GM12864 (cell line): ENCODE results near the gene WDCP.

Experiments
- DNase-seq: peaks from one replicate; pipeline ENCODE4 v3.0.0-alpha.2; 2011; ENCODE audit warnings: low read depth
- H3K4me3 ChIP-seq: 2 replicates; pipeline ENCODE4 v1.5.1; 2011; ENCODE audit warnings: mild to moderate bottlenecking, low read depth, low read length, control low read depth
- TF ChIP-seq, protein P1 (sequence below): IDR thresholded peaks from 2 replicates; pipeline ENCODE4 v1.5.1; 2011; ENCODE audit warnings: low read depth, mild to moderate bottlenecking, moderate library complexity, low read length, control low read depth, inconsistent platforms; ENCODE audit errors: missing control alignments

Gene WDCP

GRCh38 chr2:24076849-24077534 is 29.8 kb upstream of the WDCP start:
- DNase-seq, result no peak
- TF ChIP-seq, protein P1, sequence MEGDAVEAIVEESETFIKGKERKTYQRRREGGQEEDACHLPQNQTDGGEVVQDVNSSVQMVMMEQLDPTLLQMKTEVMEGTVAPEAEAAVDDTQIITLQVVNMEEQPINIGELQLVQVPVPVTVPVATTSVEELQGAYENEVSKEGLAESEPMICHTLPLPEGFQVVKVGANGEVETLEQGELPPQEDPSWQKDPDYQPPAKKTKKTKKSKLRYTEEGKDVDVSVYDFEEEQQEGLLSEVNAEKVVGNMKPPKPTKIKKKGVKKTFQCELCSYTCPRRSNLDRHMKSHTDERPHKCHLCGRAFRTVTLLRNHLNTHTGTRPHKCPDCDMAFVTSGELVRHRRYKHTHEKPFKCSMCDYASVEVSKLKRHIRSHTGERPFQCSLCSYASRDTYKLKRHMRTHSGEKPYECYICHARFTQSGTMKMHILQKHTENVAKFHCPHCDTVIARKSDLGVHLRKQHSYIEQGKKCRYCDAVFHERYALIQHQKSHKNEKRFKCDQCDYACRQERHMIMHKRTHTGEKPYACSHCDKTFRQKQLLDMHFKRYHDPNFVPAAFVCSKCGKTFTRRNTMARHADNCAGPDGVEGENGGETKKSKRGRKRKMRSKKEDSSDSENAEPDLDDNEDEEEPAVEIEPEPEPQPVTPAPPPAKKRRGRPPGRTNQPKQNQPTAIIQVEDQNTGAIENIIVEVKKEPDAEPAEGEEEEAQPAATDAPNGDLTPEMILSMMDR, result no peak
- peak overlapping the region; percentile 81 for H3K4me3 ChIP-seq

- TF ChIP-seq, protein P1, result no peak
- peak; percentile 99 for DNase-seq
- peak within 1 kb of the TSS; percentile 81 for H3K4me3 ChIP-seq
These were observed 29.0 kb upstream of the WDCP start, which contains the start of gene SF3B6 for GRCh38 chr2:24075915-24076848. Gene SF3B6, minus strand, starts transcription at chr2:24076326. Its CDS starts 97 bp downstream, at chr2:24076229.

- TF ChIP-seq, protein P1, result no peak
- no peak for DNase-seq
- peak overlapping the region; percentile 81 for H3K4me3 ChIP-seq
These were observed 28.1 kb upstream of the WDCP start for GRCh38 chr2:24075259-24075658.

DNA sequence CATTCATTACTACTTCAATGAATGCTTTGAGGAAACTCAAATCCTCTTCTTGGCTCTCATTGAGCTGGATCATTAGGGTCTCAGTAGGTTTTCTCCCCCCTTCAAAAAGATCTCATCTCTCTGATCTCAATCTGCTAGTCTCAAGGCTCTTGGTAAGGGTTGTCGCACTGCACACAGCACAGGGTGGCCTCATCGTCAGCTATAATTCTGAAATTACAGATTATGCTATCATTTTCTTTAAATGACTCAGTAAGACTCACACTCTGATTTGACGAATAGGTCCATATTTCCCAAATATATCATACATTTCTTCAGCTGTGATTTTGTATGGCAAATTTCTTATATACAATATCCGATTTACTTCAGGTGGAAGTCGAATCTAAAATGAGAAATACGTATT is 26.6 kb upstream of the WDCP start:
- H3K4me3 ChIP-seq, result no peak overlapping the region
- no peak for DNase-seq
- TF ChIP-seq, protein P1, result no peak

DNA sequence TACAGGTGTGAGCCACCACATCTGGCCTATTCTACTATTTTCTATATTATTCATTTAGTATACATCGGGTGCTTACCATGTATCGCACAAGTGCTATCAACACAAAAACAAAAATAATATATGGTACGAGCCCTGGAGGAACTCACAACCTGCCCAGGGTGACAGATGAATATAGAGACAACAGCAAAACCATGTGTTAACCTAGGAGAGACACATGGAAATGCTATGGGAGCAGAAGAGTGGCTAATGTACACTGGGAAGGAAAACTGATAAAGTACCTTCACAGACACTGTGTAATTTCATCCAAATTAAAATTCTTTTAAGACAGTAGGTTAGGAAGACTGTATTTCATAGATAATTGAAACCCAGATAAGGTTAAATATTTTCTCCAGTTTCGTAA is 25.1 kb upstream of the WDCP start:
- DNase-seq, result no peak
- TF ChIP-seq, protein P1, result no peak
- H3K4me3 ChIP-seq, result no peak overlapping the region

DNA sequence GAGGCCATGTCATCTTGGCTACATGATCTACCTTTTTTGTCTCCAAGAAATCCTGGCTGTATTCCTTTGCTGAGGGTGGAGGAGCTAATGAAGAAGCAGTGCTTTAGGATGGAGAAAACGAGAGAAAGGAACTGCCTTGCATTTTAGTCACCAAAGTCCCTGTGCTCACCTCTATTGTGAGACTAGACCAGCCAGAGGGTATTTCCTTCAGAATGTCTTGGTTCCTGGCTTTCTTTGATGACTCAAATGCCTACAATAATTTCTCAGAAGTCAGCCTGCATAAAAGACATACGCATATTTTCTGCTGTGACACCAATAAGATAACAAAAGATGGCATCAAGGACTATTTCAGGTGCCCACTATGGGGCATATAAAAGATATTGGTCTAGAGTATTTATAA is 18.1 kb upstream of the WDCP start:
- TF ChIP-seq, protein P1, result no peak
- DNase-seq, result no peak

More for the DNA sequence above, 18.1 kb upstream of the WDCP start:
- H3K4me3 ChIP-seq, result no peak overlapping the region
